GM21515 (cell line): ENCODE data around the gene JPH2.
"Not testable (repeated sequence)": the region's sequence is repeated elsewhere in the genome, so short reads cannot be mapped to it uniquely, and the experiment has no call there.

ENCODE experiments used
- ATAC-seq: cut with Tn5 transposase; IDR thresholded peaks from one replicate; pipeline ENCODE4 v1.9.1; 2021; ENCODE audit not compliant: unreplicated experiment

Gene JPH2

DNA sequence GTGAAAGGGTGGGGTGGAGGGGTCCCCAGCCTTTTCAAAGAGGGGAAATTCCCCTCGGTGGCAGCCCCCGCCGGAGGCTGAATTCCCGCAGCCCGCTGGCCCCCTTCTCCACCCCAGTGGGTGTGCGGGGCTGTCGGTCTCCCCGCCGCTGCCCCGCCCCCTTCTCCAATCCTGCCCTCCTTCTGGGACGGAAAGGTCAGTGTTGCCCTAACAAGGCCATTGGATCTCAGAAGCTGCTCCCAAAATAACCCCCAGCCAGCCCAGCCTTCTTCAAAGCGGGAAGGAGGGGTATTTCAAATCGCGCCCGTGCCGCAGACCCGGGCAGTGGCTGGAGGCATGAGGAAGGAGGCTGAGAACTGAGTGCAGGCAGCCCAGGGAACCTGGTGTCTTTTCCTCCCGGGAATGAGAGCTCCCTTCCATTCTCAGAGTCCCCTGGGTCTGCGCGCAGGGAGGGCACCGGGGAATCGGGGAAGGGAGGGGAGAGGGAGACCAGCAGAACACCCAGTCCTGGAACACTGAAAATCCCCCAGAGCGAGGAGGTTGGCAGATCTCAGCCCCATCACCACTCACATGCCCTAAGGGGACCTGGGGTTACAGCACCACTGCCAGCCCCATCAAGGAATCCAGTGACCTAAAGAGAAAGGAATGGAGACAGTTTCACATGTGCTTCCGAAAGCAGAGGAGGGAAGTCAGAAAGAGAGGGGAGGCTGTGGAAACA, at the start of gene JPH2:
JPH2 (minus strand) TSS at position 135 of the 718 bp plus-strand sequence. CDS start 483 bp downstream, outside the sequence.
- ATAC-seq, result no peak

- no peak for ATAC-seq
Observed at GRCh38 chr20:44235702-44236101, 48.7 kb upstream of the JPH2 start.

- ATAC-seq, result no peak
Observed at GRCh38 chr20:44234566-44235317, 47.8 kb upstream of the JPH2 start.

DNA sequence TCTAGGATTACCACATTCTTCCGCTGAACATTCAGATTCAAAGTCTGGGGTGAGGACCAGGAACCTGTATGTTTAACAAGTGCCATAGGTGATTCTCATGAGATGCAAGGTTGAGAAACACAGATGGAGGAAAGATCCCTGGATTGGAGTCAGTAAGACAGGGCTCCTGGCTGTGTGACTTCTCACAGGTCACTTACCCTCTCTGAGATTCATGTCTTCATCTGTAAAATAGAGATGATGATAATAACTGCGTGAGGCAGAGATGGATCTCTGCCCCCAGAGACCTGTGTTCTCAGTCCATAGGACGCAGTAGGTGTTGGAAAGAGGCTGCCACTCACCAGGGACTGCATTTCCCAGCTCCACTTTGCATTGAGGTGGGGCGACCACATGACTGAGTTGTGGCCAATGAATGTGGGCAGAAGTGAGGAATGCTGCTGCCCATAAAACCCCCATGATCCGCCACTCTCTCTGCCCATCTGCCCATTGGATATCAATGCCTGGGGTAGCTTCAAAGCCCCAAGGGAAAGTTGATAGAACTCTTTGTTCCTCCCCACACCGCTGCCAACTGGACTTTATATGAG, 46.5 kb upstream of the JPH2 start:
- no peak for ATAC-seq

DNA sequence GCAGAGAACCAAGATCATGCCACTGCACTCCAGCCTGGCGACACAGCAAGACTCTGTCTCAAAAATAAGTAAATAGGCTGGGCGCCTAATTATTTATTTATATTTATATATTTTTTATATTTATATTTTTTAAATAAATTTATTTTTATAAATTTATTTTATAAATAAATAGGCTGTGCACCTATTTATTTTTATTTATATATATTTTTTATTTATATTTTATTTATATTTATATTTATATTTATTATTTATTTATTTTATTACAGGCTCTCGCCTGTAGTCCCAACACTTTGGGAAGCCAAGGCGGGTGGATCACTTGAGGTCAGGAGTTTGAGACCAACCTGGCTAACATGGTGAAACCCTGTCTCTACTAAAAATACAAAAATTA, 45.5 kb upstream of the JPH2 start:
- ATAC-seq, result not testable (repeated sequence)

DNA sequence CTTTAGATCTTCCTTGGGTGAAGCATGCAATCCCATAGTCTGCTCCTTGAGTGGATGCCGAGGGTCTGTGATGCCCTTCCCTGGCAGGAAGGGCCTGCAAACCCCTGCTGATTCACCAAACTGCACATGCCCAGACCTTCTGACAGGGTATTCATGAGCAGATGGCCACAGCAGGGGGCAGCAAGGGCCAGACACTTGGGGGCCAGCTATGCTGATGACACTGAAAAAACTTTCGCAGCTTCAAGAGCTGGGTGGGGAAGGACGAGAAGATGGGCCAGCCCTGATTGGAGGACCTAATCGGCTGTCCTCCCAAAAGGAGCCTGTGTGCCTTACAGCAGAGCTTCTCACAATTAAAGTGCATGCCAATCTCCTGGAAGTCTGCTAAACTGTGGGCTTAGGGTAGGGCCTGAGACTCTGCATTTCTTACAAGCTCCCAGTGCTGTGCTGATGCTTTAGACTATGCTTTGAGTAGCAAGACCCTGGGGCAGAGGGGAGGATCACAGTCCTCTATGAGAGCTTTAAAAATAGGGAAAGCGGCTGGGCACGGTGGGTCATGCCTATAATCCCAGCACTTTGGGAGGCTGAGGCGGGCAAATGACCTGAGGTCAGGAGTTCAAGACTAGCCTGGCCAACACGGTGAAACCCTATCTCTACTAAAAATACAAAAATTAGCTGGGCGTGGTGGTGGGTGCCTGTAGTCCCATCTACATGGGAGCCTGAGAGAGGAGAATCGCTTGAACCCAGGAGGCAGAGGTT, 44.9 kb upstream of the JPH2 start:
- ATAC-seq, result no peak

DNA sequence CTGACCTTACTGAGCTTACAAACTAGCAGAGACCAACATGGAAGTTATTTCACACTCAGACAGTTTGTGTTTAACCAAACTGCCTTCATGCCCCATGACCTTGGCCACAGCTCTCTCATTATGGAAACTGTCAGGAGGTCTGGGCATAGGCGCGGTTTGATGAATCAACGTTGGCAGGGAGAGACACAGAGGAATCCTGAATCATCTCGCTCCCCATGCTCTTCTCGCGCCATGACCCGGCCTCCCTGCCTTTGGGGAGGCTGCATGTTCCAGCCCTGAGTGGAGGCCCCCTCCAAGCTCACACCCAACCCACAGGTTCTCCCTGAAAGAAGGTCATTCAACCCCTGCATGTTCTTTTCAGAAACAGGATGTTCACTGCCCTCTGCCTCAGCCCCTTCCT, 44.2 kb upstream of the JPH2 start:
- no peak for ATAC-seq

GRCh38 chr20:44228465-44229258, 41.7 kb upstream of the JPH2 start:
- ATAC-seq, result no peak

- no peak for ATAC-seq
Observed at GRCh38 chr20:44224637-44225036, 37.6 kb upstream of the JPH2 start.

GRCh38 chr20:44223721-44224120, 36.7 kb upstream of the JPH2 start:
- ATAC-seq, result no peak

DNA sequence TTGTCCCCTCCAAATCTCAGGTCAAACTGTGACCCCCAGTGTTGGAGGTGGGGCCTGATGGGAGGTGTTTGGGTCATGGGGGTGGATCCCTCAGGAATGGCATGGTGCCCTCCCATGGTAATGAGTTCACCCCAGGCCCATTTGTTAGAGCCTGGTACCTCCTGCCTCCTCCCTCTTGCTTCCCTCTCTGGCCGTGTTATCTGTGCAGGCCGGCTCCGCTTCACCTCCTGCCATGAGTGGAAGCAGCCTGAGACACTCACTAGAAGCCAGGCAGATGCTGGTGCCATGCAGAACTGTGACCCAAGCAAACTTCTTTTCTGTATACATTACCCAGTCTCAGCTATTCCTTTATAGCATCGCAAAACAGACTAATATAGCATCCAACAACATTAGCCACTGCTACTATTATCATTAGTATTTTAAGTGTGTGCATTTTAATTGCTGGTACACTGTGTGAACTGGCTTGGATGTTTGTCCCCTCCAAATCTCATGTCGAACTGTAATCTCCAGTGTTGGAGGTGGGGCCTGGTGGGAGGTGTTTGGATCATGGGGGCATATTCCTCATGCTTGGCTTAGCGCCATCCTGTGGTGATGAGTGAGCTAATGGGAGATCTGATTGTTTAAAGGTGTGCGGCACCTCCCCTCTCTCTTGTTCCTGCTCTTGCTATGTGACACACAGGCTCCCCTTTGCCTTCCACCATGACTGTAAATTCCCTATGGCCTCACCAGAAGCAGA, 35.8 kb upstream of the JPH2 start:
- ATAC-seq, result no peak

DNA sequence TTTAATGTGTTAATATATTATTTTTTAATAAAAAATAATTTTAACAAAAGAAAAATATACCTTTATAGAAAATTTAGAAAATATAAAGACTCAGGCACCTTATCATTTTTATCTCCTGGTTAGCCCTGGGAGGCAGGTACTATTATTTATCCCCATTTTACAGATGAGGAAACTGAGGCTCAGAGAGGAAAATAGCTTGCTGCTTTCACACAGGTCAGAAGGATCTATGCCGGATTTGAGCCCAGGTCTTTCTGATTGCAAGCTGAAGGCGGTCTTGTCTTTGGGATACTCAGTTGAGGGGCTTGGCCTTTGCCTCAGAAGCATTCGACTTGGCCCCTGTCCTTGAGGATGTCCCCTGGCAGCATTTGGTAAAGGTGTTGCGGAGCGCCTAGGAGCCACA, 35.0 kb upstream of the JPH2 start:
- ATAC-seq, result no peak

GRCh38 chr20:44221368-44221954, 34.5 kb upstream of the JPH2 start:
- ATAC-seq, result no peak

DNA sequence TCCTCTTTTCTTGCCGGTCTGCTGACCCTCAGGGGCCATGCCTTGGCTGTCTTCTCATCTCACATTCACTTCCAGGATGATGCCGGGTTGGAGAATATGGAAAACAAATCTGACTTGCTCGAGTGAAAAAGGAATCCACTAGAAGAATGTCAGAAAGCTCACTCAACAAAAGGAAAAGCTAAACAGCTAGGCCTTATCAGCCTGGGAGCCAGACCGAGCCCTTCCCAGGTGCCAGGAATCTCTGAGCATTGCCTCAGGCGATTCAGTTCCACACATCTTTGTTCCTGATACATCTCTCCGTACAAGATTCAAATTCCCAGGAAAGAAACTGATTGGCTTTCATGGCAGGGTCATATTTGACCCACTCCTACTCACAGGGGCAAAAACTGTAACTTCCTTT, 32.8 kb upstream of the JPH2 start:
- no peak for ATAC-seq

- ATAC-seq, result no peak
Observed at GRCh38 chr20:44219170-44219730, 32.3 kb upstream of the JPH2 start.

DNA sequence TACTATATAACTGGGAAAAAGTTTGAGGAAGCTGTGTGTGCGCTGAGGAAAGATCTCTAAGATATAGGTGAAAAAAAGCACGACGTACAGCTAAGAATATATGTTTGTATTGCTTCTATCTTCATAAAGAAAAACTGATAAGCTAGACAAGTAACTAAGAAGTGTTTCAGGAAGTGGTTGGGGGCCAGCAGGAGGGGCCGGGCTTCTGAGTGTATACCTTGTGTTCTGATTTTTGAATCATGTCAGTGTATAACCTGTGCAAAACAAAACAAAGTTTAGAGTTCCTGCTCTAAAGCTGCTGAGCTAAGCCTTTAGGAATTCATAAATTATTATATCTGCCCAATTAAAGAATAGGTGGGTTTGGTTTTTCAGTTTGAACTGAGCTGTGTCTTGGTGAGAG, 31.5 kb upstream of the JPH2 start:
- ATAC-seq, result no peak

GRCh38 chr20:44217342-44218092, 30.5 kb upstream of the JPH2 start:
- ATAC-seq, result no peak

- ATAC-seq, result no peak
Observed at GRCh38 chr20:44215125-44215524, 28.1 kb upstream of the JPH2 start.

DNA sequence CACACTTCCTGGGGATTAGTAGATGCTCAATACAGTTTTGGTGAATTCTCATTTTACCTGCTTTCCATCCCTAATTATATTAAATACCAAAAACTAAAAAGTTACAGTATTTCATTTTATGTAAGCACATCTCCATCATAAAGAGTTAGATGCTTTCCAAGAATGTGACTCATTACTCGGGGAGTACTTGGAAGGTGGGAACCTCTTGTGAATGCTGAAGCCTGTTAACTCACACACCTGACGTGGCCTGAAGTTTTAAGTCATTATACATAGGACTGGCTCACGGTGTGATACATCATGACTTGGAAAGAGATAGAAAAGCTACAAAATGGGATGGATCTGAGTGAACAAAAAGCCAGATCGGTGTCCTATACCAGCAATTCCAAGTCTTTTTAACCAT, 25.8 kb upstream of the JPH2 start:
- no peak for ATAC-seq
